ENCODE data around the gene C11orf91. TPM values are rescaled to one million over a fixed set of nuclear protein-coding genes. Genes with fewer than 3 reads are reported as not detected.
"Not testable (repeated sequence)": the region's sequence is repeated elsewhere in the genome, so short reads cannot be mapped to it uniquely, and the experiment has no call there.

C11orf91 gene
- total RNA-seq, 1 donor from 2014 or later: not detected

- intact Hi-C loops (cut with DNase I): no loop called here
- TF ChIP-seq POLR2A (IDR thresholded peaks at IDR 0.05) (no peak), POLR2AphosphoS5 (IDR thresholded peaks at IDR 0.05; ENCODE audit: insufficient read depth in 1 of 2, low read depth in 1 of 2) (no peak), CTCF (IDR thresholded peaks at IDR 0.05) (no peak)
- H3K4me3 ChIP-seq: no peak overlapping the region
- no peak for DNase-seq (ENCODE audit: extremely low spot score in 2 of 2)
- no peaks in the 10 kb centered on the region for H3K27me3 ChIP-seq
- no peak overlapping the region for H3K27ac ChIP-seq
- H3K36me3 ChIP-seq: no peaks in the 10 kb centered on the region
- H3K4me1 ChIP-seq: no peaks in the 10 kb centered on the region
- H3K9me3 ChIP-seq: no peaks in the 10 kb centered on the region
Measured at GRCh38 chr11:33664827-33665226, 35.8 kb downstream of the C11orf91 start.

GRCh38 chr11:33664166-33664565 lies 36.5 kb downstream of the C11orf91 start:
- Histone ChIP-seq H3K36me3 (no peaks in the 10 kb centered on the region), H3K4me1 (no peaks in the 10 kb centered on the region), H3K4me3 (no peak overlapping the region), H3K9me3 (no peaks in the 10 kb centered on the region), H3K27ac (no peak overlapping the region), H3K27me3 (no peaks in the 10 kb centered on the region)
- intact Hi-C loops (cut with DNase I): no loop called here
- no peak for TF ChIP-seq POLR2A (IDR thresholded peaks at IDR 0.05)
- no peak for TF ChIP-seq CTCF (IDR thresholded peaks at IDR 0.05)
- TF ChIP-seq POLR2AphosphoS5 (IDR thresholded peaks at IDR 0.05; ENCODE audit: insufficient read depth in 1 of 2, low read depth in 1 of 2): no peak
- DNase-seq (ENCODE audit: extremely low spot score in 2 of 2): peak in 1 of 2 donors; percentile 56

- Histone ChIP-seq H3K4me1 (no peaks in the 10 kb centered on the region), H3K36me3 (no peaks in the 10 kb centered on the region), H3K27me3 (no peaks in the 10 kb centered on the region), H3K4me3 (no peak overlapping the region), H3K27ac (no peak overlapping the region), H3K9me3 (no peaks in the 10 kb centered on the region)
- DNase-seq (ENCODE audit: extremely low spot score in 2 of 2): peak in 1 of 2 donors; percentile 65
- intact Hi-C loops (cut with DNase I): no loop called here
- TF ChIP-seq CTCF (IDR thresholded peaks at IDR 0.05): no peak
- no peak for TF ChIP-seq POLR2AphosphoS5 (IDR thresholded peaks at IDR 0.05; ENCODE audit: insufficient read depth in 1 of 2, low read depth in 1 of 2)
Measured at GRCh38 chr11:33663121-33663520, 37.5 kb downstream of the C11orf91 start.

GRCh38 chr11:33661526-33661925 lies 39.1 kb downstream of the C11orf91 start:
- intact Hi-C loops (cut with DNase I); H3K27me3 ChIP-seq; H3K27ac ChIP-seq: not testable (repeated sequence)

GRCh38 chr11:33660962-33661361 lies 39.7 kb downstream of the C11orf91 start:
- no peaks in the 10 kb centered on the region for H3K9me3 ChIP-seq
- intact Hi-C loops (cut with DNase I): no loop called here

More at GRCh38 chr11:33661526-33661925, 39.1 kb downstream of the C11orf91 start:
- not testable (repeated sequence) for DNase-seq (ENCODE audit: extremely low spot score in 2 of 2); H3K9me3 ChIP-seq; H3K36me3 ChIP-seq; H3K4me3 ChIP-seq; H3K4me1 ChIP-seq

More at GRCh38 chr11:33660962-33661361, 39.7 kb downstream of the C11orf91 start:
- Histone ChIP-seq H3K4me3 (no peak overlapping the region), H3K4me1 (no peaks in the 10 kb centered on the region), H3K36me3 (no peaks in the 10 kb centered on the region), H3K27ac (no peak overlapping the region), H3K27me3 (no peaks in the 10 kb centered on the region)
- no peak for TF ChIP-seq POLR2A (IDR thresholded peaks at IDR 0.05)
- TF ChIP-seq CTCF (IDR thresholded peaks at IDR 0.05): no peak
- TF ChIP-seq POLR2AphosphoS5 (IDR thresholded peaks at IDR 0.05; ENCODE audit: insufficient read depth in 1 of 2, low read depth in 1 of 2): no peak
- DNase-seq (ENCODE audit: extremely low spot score in 2 of 2): no peak

Measured in vagina (tissue), 2 donors.